GM18499 (cell line): ENCODE data around the gene ASIP.
"Not testable (repeated sequence)": the region's sequence is repeated elsewhere in the genome, so short reads cannot be mapped to it uniquely, and the experiment has no call there.

Source experiments
- ATAC-seq: cut with Tn5 transposase; IDR thresholded peaks from one replicate; pipeline ENCODE4 v1.9.1; 2021; ENCODE audit warnings: moderate number of reproducible peaks; ENCODE audit not compliant: insufficient read depth, unreplicated experiment

Gene ASIP

GRCh38 chr20:34282041-34282440 lies 40.8 kb downstream of the ASIP start:
- ATAC-seq: no peak

DNA sequence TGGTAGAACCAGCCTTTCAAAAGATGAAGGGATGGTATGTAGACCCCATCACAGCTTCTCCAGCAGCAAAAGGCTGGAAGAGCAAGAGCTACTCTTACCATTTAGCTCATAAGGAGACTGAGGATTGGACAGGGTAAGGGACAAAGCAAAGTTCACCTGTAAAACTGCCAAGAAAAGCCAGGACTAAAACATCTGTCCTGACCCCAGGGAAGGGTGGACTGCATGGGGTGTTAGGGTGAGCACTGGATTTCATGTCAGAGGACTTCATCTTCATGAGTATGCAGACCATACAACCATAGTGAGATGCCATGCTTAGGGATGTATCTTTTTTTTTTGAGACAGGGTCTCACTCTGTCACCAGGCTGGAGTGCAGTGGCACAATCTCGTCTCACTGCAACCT lies 42.6 kb downstream of the ASIP start:
- ATAC-seq: no peak

DNA sequence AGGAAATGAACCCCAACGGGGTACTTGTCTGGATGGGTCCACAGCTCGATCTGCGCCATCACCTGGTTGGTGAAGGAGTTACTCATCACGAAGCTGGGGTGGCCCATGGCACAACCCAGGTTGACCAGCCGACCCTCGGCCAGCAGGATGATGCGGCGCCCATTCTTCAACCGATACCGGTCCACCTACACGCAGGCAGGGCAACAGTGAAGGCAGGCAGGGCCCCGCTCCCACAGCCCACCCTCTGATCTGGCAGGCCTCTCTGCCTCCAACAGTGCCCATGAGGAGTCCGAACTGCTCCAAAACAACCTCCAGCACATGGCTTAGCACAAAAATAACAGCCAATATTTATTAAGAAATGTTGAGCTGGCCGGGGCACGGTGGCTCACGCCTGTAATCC lies 44.2 kb downstream of the ASIP start:
- no peak for ATAC-seq

DNA sequence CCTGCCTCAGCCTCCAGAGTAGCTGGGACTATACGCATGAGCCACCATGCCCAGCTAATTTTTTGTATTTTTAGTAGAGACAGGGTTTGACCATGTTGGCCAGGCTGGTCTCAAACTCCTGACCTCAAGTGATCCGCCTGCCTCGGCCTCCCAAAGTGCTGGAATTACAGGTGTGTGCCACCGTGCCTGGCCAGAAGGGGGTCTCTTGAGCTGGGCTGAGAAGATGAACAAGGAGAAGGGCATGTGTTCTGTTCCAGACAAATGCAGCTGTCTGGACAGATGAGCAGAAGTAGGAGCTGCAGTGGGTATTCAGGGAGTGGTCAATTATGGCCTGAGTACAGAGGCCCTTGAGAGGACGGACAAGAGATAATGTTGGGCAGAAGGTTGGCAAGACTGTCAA lies 46.3 kb downstream of the ASIP start:
- ATAC-seq: not testable (repeated sequence)

DNA sequence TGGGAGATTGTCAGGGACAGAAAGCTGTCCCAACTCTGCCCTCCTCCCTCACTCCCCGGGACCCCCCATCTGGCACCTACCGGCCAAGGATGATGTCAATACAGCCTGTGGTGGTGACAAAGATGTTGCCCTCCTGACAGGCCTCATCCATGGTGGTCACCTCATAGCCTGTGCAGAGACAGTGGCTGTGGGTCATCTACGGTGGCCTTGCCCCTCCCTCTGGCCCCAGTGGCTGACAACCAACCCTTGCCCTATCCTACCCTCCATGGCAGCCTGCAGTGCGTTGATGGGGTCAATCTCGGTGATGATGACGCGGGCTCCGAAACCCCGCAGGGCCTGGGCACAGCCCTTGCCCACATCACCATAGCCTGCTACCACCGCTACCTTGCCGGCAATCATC lies 49.2 kb downstream of the ASIP start:
- no peak for ATAC-seq

DNA sequence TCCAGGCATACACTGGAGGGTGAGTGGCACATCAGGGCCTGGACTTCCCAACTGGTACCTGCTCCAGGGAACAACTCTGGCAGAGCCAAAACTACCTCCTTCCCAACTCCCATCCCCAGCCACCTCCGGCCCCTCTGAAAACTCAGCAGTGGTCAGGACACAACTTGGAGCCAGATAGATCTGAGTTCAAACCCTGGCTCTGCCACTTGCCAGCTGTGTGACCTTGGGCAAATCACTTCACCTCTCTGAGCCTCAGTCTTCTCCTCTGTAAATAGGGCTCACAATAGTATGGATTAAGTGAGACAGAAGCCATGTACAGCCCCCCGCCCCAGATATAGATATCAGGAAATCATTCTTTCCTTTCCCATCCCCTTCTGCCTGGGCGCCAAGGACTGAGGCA lies 51.3 kb downstream of the ASIP start:
- no peak for ATAC-seq

GRCh38 chr20:34293119-34293518 lies 51.9 kb downstream of the ASIP start:
- ATAC-seq: no peak

GRCh38 chr20:34293589-34293988 lies 52.4 kb downstream of the ASIP start:
- ATAC-seq: no peak

DNA sequence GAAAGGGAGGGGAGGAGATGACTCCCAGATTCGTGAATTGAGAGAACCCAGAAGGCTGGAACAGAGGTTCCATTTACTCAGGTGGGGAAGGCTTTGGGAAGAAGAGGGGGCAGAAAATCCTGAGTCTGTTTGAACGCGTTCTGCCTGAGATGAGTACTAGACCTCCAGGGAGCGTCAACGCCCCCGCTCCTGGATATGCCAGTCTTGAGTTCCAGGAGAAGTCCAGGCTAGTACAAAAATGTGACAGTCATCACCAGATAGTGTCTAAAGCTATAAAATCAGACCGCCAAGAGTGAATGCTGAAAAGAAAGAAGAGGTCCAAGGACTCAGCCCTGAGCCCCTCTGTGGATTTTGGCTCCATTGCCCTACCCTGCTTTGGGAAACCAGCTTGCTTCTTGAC lies 53.3 kb downstream of the ASIP start:
- ATAC-seq: no peak

DNA sequence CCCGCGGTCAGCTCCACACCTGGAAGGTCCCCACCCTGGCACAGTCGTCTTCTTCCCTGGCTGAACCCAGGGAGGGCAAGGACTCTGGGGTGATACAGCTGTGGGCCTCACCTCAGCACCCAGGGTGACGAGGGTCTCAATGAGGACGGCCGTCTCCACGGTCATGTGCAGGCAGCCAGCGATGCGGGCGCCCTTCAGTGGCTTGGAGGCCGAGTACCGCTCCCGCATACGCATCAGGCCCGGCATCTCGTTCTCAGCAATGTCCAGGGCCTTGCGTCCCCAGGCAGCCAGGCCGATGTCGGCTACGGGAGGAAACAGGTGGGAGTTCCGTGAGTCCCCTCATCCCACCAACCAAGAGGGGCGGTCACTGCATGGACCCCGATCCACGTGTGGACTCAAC lies 54.1 kb downstream of the ASIP start:
- ATAC-seq: no peak

DNA sequence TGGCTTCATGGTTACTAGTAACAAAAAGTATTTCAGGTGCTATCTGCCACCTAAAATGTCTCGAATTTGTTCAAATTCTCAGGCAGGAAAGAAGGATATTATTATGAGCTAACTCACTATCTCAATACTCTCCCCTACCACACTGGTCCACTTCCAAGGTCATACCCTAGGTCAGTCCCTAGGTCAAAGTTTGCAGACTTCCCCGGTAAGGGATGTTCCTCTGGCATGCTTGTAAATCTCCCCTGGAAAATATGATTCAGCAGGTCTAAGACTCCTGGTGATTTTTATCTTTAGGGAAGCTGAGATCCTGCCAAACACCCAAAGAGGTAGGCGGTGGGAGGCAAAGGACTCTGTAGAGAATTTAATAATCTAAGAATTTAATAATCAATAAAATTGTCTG lies 55.2 kb downstream of the ASIP start:
- no peak for ATAC-seq

- ATAC-seq: not testable (repeated sequence)
Measured at GRCh38 chr20:34298294-34298784, 57.1 kb downstream of the ASIP start.

GRCh38 chr20:34299556-34300255 lies 58.5 kb downstream of the ASIP start:
- ATAC-seq: no peak

- no peak for ATAC-seq
Measured at GRCh38 chr20:34300256-34300806, 59.1 kb downstream of the ASIP start.

GRCh38 chr20:34300809-34301586 lies 59.8 kb downstream of the ASIP start:
- no peak for ATAC-seq

DNA sequence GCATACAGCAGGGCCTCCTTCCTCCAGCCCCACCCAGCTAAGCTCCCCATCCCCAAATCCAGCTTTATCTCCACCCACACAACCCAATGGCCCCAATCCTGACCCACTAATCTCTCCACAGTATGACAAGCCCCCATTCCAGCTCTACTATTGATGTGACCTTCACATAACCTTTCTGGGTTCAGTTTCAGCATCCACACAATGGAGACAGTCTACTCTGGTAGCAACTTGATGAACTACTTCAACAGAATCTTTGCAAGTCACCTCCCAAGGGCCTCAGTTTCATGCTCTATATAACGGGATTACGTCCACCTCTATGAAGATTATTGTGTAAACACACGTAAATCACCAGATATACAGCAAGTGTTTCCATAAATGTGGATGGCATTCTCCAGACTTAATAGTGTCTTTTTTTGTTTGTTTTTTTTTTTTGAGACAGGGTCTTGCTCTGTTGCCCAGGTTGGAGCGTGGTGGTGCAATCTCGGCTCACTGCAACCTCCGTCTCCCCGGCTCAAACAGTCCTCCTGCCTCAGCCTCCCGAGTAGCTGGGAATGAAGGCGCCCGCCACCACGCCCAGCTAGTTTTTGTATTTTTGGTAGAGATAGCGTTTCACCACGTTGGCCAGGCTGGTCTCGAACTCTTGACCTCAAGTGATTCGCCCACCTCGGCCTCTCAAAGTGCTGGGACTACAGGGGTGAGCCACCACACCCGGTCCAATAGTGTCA lies 60.5 kb downstream of the ASIP start:
- no peak for ATAC-seq

DNA sequence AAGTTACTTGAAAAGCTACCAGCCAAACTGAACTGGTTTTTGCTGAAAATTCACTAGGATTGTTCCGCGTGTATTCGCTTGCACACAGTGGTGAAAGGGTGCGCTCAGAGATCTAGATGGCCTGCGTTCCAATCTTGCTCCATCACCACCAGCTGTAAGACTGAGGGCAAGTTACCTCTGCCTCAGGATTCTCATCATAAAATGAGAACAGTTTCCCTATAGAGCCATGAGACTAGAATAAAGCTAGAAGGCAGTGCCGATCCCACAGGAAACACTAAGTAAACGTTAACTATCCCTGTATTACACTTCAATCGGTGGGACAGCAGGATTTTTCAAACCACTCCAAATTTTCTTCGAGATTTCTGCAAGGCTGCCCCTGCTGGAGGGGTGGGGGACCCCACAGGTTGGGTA lies 61.1 kb downstream of the ASIP start:
- ATAC-seq: no peak

- peak; percentile 80 for ATAC-seq
Measured at GRCh38 chr20:34302723-34303533, 61.7 kb downstream of the ASIP start, which contains the start of gene AHCY. Gene AHCY, minus strand, starts transcription at chr20:34303355. Its CDS starts 85 bp downstream, at chr20:34303270.

GRCh38 chr20:34305333-34306230 lies 64.4 kb downstream of the ASIP start:
- no peak for ATAC-seq
